BE2C (cell line): Measurements from ENCODE around the gene PEDS1.

ENCODE experiments used
- DNase-seq: peaks from one replicate; pipeline ENCODE4 v3.0.0-alpha.2; 2020
- H3K27me3 ChIP-seq: fragments of 250-450 bp; sonication (Bioruptor Pico); 2 replicates; pipeline ENCODE4 v1.5.1; 2020; ENCODE audit warnings: mild to moderate bottlenecking
- H3K36me3 ChIP-seq: fragments of 250-450 bp; sonication (Bioruptor Pico); 2 replicates; pipeline ENCODE4 v1.5.1; 2020; ENCODE audit warnings: mild to moderate bottlenecking
- H3K4me1 ChIP-seq: fragments of 250-450 bp; sonication (Bioruptor Pico); 2 replicates; pipeline ENCODE4 v1.5.1; 2020
- H3K4me3 ChIP-seq: 2 replicates; pipeline ENCODE4 v1.5.1; 2011; ENCODE audit warnings: low read depth, low read length
- H3K9me3 ChIP-seq: fragments of 250-450 bp; sonication (Bioruptor Pico); 2 replicates; pipeline ENCODE4 v1.5.1; 2020
- TF ChIP-seq, protein P1 (sequence below): IDR thresholded peaks from 2 replicates; pipeline ENCODE4 v1.5.1; 2012; ENCODE audit warnings: mild to moderate bottlenecking, low read depth, low read length

PEDS1 gene

GRCh38 chr20:50194831-50195523 is 41.5 kb upstream of the PEDS1 start:
- DNase-seq = no peak
- H3K36me3 ChIP-seq = peaks cover 10% of the 10 kb centered on the region
- no peaks in the 10 kb centered on the region for H3K27me3 ChIP-seq
- peaks cover 2% of the 10 kb centered on the region; the same call in 1 of the 2 replicates for H3K9me3 ChIP-seq
- peaks cover 5% of the 10 kb centered on the region; the same call in 1 of the 2 replicates for H3K4me1 ChIP-seq
- TF ChIP-seq, protein P1, sequence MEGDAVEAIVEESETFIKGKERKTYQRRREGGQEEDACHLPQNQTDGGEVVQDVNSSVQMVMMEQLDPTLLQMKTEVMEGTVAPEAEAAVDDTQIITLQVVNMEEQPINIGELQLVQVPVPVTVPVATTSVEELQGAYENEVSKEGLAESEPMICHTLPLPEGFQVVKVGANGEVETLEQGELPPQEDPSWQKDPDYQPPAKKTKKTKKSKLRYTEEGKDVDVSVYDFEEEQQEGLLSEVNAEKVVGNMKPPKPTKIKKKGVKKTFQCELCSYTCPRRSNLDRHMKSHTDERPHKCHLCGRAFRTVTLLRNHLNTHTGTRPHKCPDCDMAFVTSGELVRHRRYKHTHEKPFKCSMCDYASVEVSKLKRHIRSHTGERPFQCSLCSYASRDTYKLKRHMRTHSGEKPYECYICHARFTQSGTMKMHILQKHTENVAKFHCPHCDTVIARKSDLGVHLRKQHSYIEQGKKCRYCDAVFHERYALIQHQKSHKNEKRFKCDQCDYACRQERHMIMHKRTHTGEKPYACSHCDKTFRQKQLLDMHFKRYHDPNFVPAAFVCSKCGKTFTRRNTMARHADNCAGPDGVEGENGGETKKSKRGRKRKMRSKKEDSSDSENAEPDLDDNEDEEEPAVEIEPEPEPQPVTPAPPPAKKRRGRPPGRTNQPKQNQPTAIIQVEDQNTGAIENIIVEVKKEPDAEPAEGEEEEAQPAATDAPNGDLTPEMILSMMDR = no peak
- H3K4me3 ChIP-seq = no peak overlapping the region; the same call in 1 of the 2 replicates

- H3K4me3 ChIP-seq = peak overlapping the region; percentile 11; the same call in 1 of the 2 replicates
- peaks cover 5% of the 10 kb centered on the region; the same call in 1 of the 2 replicates for H3K4me1 ChIP-seq
- H3K27me3 ChIP-seq = no peaks in the 10 kb centered on the region
- TF ChIP-seq, protein P1 = no peak
- no peaks in the 10 kb centered on the region for H3K9me3 ChIP-seq
- no peak for DNase-seq
- peaks cover 10% of the 10 kb centered on the region for H3K36me3 ChIP-seq
These were observed 40.9 kb upstream of the PEDS1 start for GRCh38 chr20:50194422-50194830.

GRCh38 chr20:50193836-50194421 is 40.4 kb upstream of the PEDS1 start:
- peaks cover 10% of the 10 kb centered on the region for H3K36me3 ChIP-seq
- TF ChIP-seq, protein P1 = no peak
- peaks cover 5% of the 10 kb centered on the region; the same call in 1 of the 2 replicates for H3K4me1 ChIP-seq
- no peaks in the 10 kb centered on the region for H3K27me3 ChIP-seq
- H3K9me3 ChIP-seq = no peaks in the 10 kb centered on the region
- no peak for DNase-seq
- H3K4me3 ChIP-seq = peak overlapping the region; percentile 80

GRCh38 chr20:50193199-50193835 is 39.8 kb upstream of the PEDS1 start:
- TF ChIP-seq, protein P1 = no peak
- peaks cover 10% of the 10 kb centered on the region for H3K36me3 ChIP-seq
- peak overlapping the region; percentile 80 for H3K4me3 ChIP-seq
- no peaks in the 10 kb centered on the region for H3K9me3 ChIP-seq
- H3K4me1 ChIP-seq = peaks cover 5% of the 10 kb centered on the region; the same call in 1 of the 2 replicates
- H3K27me3 ChIP-seq = no peaks in the 10 kb centered on the region
- DNase-seq = no peak

GRCh38 chr20:50192364-50193198 is 39.1 kb upstream of the PEDS1 start:
- Histone ChIP-seq H3K9me3 (no peaks in the 10 kb centered on the region), H3K4me1 (peaks cover 5% of the 10 kb centered on the region; the same call in 1 of the 2 replicates), H3K36me3 (peaks cover 10% of the 10 kb centered on the region), H3K27me3 (no peaks in the 10 kb centered on the region), H3K4me3 (peak overlapping the region; percentile 80)
- TF ChIP-seq, protein P1 = no peak
- DNase-seq = peak; percentile 90
